HepG2 (cell line): ENCODE data around the gene RBPMS2.

ENCODE experiments used
- EP300 ChIP-seq, 3 experiments: sonication (generic) in 1 of 3; formaldehyde crosslinking in 1 of 3; IDR thresholded peaks; 2 replicates each; pipeline versions ENCODE4 v1.5.1 to v1.6.1; 2011 to 2020; ENCODE audit warnings: low read depth in 2 of 3, low read length in 2 of 3, borderline replicate concordance in 1 of 3, improper control_type of control experiment in 1 of 3, mild to moderate bottlenecking in 1 of 3, missing genetic modification reagents in 1 of 3, moderate library complexity in 1 of 3
- FOSL1 ChIP-seq: sonication (generic); formaldehyde crosslinking; IDR thresholded peaks from 2 replicates; pipeline ENCODE4 v1.9.0; 2021; ENCODE audit warnings: missing genetic modification reagents, borderline replicate concordance
- GATA4 ChIP-seq: sonication (generic); IDR thresholded peaks from 2 replicates; pipeline ENCODE4 v1.6.1; 2016; ENCODE audit warnings: antibody characterized with exemption, low read depth, borderline replicate concordance
- JUND ChIP-seq: sonication (generic); formaldehyde crosslinking; IDR thresholded peaks from 2 replicates; pipeline ENCODE4 v1.8.0; 2022; ENCODE audit warnings: mild to moderate bottlenecking, missing genetic modification reagents
- U2AF1 ChIP-seq: fragments of 200-400 bp; formaldehyde crosslinking; optimal IDR thresholded peaks from 2 replicates; pipeline ENCODE3; 2017; ENCODE audit warnings: mild to moderate bottlenecking, low read depth, low read length

DNA sequence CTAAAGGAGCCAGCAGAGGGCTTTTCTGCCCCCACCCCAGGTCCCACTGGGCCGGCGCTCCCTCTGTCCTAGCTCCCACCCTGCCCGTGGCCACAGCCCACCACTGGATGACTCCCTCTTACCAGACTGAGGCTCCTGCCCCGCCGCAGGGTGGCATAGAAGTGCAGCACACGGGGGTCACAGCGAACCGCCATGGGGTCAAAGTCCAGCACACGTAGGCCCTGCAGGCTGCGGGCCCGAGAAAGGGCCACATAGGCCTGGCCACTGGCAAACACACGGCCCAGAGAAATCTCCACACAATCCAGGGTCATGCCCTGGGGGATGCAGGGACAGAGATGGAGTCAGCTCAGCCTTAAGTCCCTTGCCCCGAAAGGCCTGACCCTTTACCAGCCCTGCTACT is 41.1 kb upstream of the RBPMS2 start:
- TF ChIP-seq EP300 (IDR thresholded peaks at IDR 0.05; ENCODE audit: low read depth in 2 of 2, low read length in 2 of 2), result no peak
- no peak for TF ChIP-seq EP300 (CRISPR knock-in tag; IDR thresholded peaks at IDR 0.05; ENCODE audit: borderline replicate concordance)
- TF ChIP-seq FOSL1 (CRISPR knock-in tag), result no peak
- TF ChIP-seq GATA4, result no peak
- TF ChIP-seq U2AF1, result no peak
- no peak for TF ChIP-seq JUND (CRISPR knock-in tag)
